ENCODE data around the gene KDM1A. TPM values are rescaled to one million over a fixed set of nuclear protein-coding genes. Genes with fewer than 3 reads are reported as not detected.
"Not testable (repeated sequence)": the region's sequence is repeated elsewhere in the genome, so short reads cannot be mapped to it uniquely, and the experiment has no call there.

KDM1A gene
- total RNA-seq, 4 donors from 2014 or later = 45.5 to 49.2 (median 47.5) TPM

GRCh38 chr1:23008901-23009300 lies 10.4 kb upstream of the KDM1A start:
- no peak overlapping the region for H3K4me3 ChIP-seq
- DNase-seq (ENCODE audit: low spot score in 2 of 2) = no peak
- H3K9me3 ChIP-seq = no peaks in the 10 kb centered on the region
- no peak overlapping the region for H3K27ac ChIP-seq
- WGBS = 83% methylated on average over 2 of the region's 2 CpGs
- peaks cover 3% of the 10 kb centered on the region for H3K27me3 ChIP-seq
- TF ChIP-seq EP300 (IDR thresholded peaks at IDR 0.05) (no peak), POLR2AphosphoS5 (IDR thresholded peaks at IDR 0.05) (no peak), POLR2A (IDR thresholded peaks at IDR 0.05) (no peak)
- TF ChIP-seq, protein P1, sequence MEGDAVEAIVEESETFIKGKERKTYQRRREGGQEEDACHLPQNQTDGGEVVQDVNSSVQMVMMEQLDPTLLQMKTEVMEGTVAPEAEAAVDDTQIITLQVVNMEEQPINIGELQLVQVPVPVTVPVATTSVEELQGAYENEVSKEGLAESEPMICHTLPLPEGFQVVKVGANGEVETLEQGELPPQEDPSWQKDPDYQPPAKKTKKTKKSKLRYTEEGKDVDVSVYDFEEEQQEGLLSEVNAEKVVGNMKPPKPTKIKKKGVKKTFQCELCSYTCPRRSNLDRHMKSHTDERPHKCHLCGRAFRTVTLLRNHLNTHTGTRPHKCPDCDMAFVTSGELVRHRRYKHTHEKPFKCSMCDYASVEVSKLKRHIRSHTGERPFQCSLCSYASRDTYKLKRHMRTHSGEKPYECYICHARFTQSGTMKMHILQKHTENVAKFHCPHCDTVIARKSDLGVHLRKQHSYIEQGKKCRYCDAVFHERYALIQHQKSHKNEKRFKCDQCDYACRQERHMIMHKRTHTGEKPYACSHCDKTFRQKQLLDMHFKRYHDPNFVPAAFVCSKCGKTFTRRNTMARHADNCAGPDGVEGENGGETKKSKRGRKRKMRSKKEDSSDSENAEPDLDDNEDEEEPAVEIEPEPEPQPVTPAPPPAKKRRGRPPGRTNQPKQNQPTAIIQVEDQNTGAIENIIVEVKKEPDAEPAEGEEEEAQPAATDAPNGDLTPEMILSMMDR (IDR thresholded peaks at IDR 0.05) = no peak
- H3K36me3 ChIP-seq = no peaks in the 10 kb centered on the region
- H3K4me1 ChIP-seq = no peaks in the 10 kb centered on the region

- not testable (repeated sequence) for H3K9me3 ChIP-seq; H3K4me1 ChIP-seq; H3K27ac ChIP-seq; DNase-seq (ENCODE audit: low spot score in 2 of 2); H3K4me3 ChIP-seq; H3K27me3 ChIP-seq; H3K36me3 ChIP-seq
- 90% methylated on average over 8 of the region's 8 CpGs for WGBS
Observed at GRCh38 chr1:23010025-23010424, 9.2 kb upstream of the KDM1A start.

GRCh38 chr1:23013657-23014056 lies 5.6 kb upstream of the KDM1A start:
- DNase-seq (ENCODE audit: low spot score in 2 of 2) = no peak
- no peaks in the 10 kb centered on the region for H3K27me3 ChIP-seq
- H3K4me1 ChIP-seq = peaks cover 4% of the 10 kb centered on the region
- H3K4me3 ChIP-seq = no peak overlapping the region
- WGBS = 74% methylated on average over 3 of the region's 3 CpGs
- TF ChIP-seq, protein P1 (IDR thresholded peaks at IDR 0.05) = no peak
- TF ChIP-seq EP300 (IDR thresholded peaks at IDR 0.05) (no peak), POLR2A (IDR thresholded peaks at IDR 0.05) (no peak), POLR2AphosphoS5 (IDR thresholded peaks at IDR 0.05) (no peak)
- no peaks in the 10 kb centered on the region for H3K36me3 ChIP-seq
- H3K27ac ChIP-seq = no peak overlapping the region
- no peaks in the 10 kb centered on the region for H3K9me3 ChIP-seq

- Histone ChIP-seq H3K4me1 (peaks cover 20% of the 10 kb centered on the region), H3K27me3 (no peaks in the 10 kb centered on the region), H3K36me3 (no peaks in the 10 kb centered on the region), H3K4me3 (peak overlapping the region; percentile 92), H3K27ac (peak overlapping the region; percentile 93), H3K9me3 (no peaks in the 10 kb centered on the region)
- WGBS = 31% methylated on average over 10 of the region's 10 CpGs
- no peak for TF ChIP-seq POLR2AphosphoS5 (IDR thresholded peaks at IDR 0.05)
- no peak for TF ChIP-seq POLR2A (IDR thresholded peaks at IDR 0.05)
- no peak for TF ChIP-seq EP300 (IDR thresholded peaks at IDR 0.05)
- TF ChIP-seq, protein P1 (IDR thresholded peaks at IDR 0.05) = no peak
- DNase-seq (ENCODE audit: low spot score in 2 of 2) = no peak
Observed at GRCh38 chr1:23018661-23019093, 591 bp upstream of the KDM1A start.

DNA sequence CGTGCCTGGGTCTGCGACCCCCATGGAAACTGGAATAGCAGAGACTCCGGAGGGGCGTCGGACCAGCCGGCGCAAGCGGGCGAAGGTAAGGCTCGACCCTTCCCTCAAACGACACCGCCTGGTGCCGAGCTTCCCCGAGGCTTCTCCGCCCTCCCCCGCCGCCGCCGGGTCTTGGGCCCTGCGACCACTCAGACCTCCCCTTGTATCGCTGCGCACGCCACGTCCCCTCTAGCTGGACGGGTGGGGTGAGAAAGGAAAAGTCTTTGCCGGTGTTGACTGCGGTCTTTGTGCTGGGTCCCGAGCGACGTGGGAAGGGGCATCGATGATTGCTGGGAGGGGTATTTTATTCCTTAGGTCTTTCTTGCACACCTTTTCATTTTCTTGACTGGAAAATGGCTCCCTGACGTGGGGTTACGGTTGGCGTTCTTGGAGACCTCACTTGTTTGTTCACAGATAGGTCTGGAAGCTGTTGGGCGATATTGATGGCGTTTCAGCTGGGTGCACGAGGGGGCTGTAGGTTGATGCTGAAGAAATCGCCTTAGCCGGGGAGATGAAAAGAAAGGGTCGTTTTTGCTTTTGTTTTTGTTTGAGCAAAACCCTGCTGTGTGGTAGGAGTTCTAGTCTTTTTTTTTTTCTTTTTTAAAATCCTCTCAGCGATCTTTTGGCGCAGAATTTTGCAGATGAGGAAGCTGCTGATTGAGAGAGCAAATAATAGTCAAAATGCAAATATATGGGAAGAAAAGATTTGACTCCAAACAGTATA lies 776 bp downstream of the KDM1A start:
- peak in 1 of 2 donors; percentile 68 for DNase-seq (ENCODE audit: low spot score in 2 of 2)
- TF ChIP-seq EP300 (IDR thresholded peaks at IDR 0.05) (no peak), POLR2A (IDR thresholded peaks at IDR 0.05) (no peak), POLR2AphosphoS5 (IDR thresholded peaks at IDR 0.05) (no peak)
- TF ChIP-seq, protein P1 (IDR thresholded peaks at IDR 0.05) = no peak
- WGBS = under 1% methylated on average over 25 of the region's 42 CpGs

More for the DNA sequence above, 776 bp downstream of the KDM1A start:
- peak overlapping the region; percentile 92 for H3K4me3 ChIP-seq
- no peaks in the 10 kb centered on the region for H3K27me3 ChIP-seq
- H3K4me1 ChIP-seq = peaks cover 20% of the 10 kb centered on the region
- H3K36me3 ChIP-seq = no peaks in the 10 kb centered on the region
- no peaks in the 10 kb centered on the region for H3K9me3 ChIP-seq
- peak overlapping the region; percentile 93 for H3K27ac ChIP-seq

Data from suprapubic skin (tissue), 4 donors.